Dermis microvascular lymphatic vessel endothelial cell (primary cell): ENCODE data around the gene PDE1C. TPM values are rescaled to one million over a fixed set of nuclear protein-coding genes. Genes with fewer than 3 reads are reported as not detected.
A peak's percentile ranks its signal among the peaks of the same experiment; 100 is the strongest.

Experiments
- DNase-seq, 2 donors: peaks; one replicate each; pipeline versions ENCODE4 v3.0.0 to v3.0.0-alpha.2; 2010; ENCODE audit warnings: low read depth in 2 of 2
- total RNA-seq: library from RNA; depleted of rRNA; stranded (reverse); fragments of >200 nt; gene quantifications from 2 replicates; pipeline ENCODE4 v1.2.1, GENCODE V29; 2014

PDE1C gene
- total RNA-seq, 1 donor from 2014 or later = 0.13 TPM

DNA sequence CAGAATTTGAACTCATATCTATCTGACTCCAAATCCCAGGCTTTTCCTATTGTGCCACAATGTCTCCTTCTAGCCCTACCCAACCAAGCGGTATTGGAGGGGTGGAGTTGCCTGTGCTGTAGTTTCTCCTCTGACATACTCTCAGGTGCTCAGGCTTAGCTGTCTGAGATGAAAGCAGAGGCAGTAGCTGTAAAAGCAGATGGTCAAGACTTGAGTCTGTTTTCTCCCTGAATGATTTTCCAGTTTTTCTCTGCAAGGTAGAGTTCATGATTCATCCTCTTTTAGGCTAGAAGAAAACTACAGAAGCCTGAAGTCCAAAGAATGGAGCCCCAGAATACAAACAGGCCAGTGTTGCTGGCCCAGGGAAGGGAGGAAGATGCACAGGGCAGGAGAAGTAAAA, 130.0 kb downstream of the PDE1C start:
- no peak for DNase-seq

DNA sequence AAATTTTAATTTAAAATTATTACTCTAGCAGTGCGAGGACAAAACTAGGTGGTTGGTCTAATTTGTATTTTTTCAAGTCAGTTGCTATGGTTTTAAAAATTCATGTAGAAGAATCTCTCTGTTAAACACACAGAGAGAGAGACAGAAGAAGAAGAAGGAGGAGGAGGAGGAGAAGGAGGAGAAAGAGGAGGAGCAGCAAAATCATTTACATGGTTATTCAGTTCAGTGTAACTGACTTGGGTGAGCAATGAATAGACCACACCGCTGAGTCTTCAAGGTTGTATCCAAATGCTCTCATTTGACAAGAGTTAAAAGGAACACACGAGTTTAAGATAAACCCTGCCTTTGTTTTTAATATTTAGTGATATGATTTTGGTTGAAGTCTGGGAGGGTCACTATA, 131.1 kb downstream of the PDE1C start:
- DNase-seq = no peak

DNA sequence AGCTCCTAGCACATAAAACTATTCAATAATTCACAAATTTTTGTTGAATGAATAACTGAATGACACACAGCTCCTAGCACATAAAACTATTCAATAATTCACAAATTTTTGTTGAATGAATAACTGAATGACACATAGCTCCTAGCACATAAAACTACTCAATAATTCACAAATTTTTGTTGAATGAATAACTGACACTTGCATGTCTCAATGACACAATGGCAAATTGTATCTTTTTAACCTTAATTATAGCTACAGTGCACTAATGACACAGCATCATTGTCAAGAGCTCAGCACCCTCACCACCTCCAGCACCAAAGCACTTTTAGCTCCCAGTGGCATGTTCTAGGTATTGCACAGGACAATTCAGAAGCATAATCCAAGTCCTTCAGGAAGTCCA, 131.6 kb downstream of the PDE1C start:
- DNase-seq = no peak

DNA sequence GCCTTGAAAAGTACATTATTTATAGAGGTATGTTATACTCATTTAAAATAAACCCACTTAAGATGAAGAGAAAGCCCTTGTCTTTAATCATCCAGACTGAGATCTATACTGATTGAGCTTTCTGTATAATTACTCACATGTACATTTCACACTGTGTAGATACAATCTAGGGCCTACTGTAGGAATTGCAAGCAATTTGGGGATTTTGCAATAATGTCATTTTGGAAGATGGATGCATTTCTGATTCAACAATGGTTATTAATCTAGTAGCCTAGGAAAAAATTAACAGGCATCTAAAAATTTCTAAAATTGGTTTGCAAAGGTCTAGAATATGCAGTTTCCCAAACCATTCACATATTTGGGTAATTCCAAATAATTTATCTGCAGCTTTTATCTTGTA, 132.2 kb downstream of the PDE1C start:
- no peak for DNase-seq

DNA sequence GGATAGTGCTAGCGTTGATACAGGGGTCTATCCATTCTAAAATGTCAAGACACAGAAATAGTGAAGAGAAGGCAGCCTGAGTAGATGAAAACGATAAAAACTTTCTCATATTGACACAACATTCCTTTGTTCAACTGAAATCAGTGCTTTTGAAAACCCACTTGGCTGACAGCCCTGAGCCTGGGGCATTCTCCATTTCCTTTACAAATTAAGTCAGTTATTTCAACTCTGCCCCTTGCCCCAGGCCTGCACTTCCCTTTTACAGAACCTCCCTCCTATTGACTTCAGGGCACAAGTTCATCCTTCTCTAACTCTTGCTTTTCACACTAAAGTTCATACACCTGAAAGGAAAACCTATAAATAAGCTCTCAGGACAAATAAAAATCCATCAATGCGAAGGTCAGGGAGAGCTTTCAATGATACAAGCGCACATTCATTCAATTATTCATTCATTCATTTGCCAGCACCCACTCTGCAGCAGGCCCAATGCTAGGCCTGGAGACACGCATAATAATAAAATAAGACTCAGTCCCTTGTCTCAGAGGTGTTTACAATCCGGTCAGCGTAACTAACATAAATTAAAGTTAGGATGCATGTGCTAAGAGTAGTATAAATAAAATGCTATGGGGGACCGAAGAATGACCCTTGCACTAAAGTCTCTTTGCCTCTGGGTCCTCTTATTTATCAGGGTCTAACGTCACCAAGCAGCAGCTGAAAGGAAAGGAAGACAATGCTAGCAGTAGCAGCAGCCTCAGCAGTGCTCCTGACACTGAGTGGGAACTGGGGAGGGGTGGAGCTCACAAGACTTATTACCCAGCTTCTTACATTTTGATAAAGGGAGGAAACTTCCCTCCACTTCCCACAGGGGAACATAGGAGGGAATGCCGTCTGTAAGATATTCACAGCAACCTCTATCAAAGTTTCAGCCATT, 134.8 kb downstream of the PDE1C start:
- DNase-seq = peak in 1 of 2 donors; percentile 5

DNA sequence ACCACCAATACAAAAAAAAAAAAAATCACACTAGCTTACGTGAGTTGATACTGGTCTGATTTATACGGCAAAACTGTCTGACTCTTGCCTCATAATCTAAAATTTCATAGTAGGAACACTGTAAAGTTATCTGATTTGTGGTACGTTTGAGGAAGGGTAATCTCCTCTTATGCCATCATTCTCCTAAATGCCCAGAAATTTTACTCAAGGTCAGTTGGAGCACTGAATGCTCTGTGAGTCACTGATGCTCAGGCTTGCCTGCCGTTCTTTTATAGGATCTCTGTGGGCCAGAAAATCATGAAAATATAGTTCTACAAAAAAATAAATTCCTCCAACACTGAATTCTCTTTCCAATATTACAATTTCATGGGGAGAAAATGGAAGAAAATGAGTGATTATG, 135.7 kb downstream of the PDE1C start:
- DNase-seq = no peak

DNA sequence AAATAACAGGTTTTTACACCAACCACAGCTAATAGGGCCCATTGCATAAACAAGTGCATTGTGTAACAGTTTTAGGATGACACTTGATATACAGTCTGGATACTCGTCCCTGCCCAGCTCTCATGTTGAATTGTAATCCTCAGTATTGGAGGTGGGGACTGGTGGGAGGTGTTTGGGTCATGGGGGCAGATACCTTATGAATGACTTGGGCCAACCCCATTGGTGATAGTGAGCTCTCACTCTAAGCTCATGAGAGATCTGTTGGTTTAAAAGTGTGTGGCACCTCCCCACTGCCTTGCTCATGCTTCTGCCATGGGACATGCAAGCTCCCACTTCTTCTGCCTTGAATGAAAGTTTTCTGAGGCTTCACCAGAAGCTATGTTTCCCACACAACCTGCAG, 136.7 kb downstream of the PDE1C start:
- no peak for DNase-seq

DNA sequence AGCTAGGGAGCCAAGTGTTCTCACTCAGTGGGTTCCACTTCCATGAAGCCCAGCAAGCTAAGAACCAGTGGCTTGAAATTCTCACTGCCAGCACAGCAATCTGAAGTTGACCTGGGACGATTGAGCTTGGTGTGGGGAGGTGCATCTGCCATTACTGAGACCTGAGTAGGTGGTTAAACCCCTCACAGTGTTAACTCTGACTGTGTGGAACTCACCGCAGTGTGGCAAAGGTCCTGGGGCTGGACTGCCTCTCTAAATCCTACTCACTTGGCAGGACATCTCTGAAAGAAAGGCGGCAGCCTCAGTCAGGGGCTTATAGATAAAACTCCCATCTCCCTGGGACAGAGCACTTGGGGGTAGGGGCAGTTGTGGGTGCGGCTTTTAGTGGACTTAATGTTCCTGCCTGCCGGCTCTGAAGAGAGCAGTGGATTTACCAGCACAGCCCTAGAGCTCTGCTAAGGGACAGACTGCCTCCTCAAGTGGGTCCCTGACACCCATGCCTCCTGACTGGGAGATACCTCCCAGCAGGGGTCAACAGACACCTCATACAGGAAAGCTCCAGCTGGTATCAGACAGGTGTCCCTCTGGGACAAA, 143.1 kb downstream of the PDE1C start:
- no peak for DNase-seq

DNA sequence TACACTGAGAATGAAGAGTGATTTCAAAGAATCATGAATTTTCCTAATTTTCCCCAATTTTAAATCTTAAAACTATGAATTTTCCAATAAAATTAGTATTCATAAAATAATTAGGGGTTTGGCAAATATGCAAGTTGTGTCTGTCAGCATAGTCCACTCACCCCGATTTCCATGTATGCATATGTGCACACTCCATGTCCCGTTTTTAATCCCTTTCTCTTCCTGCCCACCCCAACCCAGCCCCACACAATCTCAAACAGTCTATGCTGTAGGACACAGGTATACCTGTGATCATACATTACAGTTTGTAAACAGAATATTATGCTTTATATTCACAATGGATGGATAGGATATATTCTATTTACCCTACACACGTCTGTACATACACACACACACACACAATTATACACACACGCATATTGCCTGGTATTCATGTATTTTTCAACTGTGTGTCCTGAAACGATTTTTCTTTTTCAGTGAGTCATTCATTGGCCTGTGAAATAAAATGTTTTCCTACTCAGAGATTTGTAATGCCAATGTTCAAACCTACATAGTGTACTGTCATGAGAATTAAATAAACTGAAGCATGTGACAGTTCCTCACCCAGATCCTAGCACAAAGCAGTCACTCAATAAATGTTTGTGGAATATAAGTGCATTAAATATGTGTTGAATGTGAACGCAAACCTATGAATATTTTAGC, 144.3 kb downstream of the PDE1C start:
- DNase-seq = no peak

DNA sequence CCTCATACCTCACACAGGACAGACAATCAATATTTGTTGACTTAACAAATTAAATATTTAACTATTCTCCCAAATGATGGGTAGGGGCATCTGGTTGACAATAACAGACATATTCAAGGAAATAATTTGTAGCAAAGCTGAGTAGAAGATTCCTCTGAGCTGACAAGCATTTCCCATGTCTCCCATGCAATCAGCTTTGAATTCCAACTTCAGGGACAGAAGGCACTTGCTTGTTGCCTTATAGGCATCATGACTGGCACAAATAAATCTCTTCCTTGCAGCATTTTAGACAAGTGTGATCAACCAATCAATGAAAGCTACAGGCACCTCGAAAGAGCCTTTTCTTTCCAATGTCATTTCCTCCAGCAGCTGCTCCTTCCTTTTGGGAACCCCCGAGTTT, 146.0 kb downstream of the PDE1C start:
- no peak for DNase-seq

DNA sequence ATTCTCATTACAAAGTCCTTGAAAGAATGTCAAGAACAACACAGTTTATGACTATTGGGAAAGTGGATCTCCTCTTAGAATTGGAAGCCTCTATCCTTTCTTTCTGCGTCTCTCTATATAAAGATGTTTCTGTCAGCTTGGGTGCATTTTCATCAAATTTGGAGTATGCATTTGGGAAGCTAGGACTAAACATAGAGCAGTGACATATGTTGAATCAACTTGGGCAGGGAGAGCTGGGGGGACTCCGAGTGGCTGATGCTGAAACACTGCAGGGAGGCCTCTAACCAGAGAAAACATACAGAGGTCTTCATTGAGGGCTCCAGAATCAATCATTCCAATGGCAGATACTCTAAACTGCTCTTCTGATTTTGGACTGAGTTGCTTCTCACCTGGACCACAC, 147.4 kb downstream of the PDE1C start:
- no peak for DNase-seq

DNA sequence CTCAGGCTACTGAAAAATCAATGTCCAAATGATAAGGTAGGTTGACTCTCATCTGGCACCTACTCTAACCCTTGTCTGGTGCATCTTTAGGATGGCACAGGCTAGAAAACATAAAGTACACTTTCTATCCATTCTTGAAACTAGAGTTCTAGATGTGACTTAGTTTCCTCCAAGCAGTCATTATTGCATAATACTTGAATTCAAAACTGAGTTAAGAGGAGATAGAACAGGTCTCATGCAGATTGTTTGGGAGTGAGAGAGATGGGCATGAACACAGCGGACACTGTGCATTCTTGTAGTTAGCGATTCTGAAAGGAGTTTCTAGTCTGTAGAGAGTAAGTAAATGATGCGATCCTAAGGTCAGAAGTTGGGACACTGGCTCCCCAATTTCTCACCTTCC, 149.2 kb downstream of the PDE1C start:
- DNase-seq = no peak

DNA sequence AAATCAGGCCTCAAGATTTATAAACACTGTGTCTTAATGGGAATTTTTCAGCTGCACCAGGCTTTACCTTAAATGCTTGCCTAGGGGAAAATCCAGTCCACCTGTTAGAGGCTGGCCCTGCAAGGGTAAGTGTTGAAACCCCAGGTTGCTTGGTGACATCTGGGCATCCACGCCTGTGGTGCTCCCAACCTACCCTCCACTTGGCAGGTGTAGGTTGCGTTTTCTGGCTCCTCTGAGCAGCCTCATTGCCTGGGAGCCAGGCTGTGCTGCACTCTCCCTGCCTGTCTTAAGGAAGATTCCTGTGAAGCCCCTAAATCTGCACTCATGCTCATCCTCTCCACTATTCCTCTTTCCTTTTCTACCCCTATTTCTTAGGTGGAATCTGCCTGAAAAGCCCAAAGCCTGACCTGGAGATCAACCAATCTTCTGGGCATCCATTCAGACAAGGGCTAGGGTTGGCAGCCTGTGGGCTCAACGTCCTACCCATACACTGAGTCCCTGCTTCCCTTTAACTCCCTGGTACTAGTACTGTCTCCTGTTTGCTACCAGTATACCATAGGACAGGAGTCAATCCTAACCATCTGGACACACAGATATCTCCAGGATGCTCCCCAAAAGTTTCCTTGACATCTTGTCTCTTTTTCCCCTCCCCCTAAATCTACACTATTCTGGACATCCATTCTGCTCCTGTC, 150.4 kb downstream of the PDE1C start:
- no peak for DNase-seq

DNA sequence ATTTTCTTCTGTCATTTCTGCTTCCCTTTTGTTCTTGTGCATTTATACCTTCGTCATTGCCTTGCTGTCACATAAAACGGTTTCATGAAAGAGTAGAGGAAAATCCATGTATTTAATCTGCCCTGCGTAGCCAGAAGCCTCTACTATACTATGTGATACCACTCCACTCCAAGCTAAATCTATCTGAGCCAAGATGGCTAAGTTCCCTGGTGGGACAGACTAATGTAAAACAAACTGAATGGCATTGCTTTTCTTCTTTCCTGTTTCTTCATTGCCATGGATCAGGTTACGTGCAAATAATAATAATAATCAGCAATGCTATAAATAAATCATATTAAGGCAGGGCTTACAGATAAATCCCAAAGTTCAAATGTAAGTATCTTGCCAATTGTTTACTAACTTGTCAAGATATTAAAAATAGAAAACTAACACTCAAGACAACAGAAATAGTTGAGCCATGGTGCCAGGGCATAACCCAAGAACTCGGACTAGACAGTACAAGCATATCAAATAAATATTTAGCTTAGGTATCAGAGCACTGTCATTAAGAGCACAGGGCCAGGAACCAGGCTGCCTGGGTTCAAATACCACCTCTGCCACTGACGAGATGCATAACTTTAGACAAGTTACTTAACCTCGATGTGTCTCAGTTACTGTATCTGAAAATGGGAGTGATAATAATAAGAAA, 151.4 kb downstream of the PDE1C start:
- DNase-seq = no peak

DNA sequence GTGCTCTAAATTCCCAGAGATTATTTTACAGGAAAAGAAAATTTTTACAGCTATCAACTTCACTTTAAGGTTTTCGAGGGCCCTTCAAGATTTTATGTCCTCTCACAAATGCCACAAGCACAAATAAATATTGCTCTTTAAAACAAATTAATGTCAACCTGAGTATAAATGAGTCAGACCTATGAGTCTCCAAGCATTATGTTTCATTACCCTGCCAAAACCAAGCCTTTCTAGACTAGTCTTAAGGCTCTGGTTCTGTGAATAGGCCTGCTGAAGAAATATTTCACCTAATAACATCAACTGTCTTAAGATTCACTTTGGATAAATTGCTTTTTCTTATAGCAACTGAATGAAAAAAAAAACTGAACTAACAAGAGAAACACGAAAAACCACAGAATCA, 153.0 kb downstream of the PDE1C start:
- DNase-seq = no peak

DNA sequence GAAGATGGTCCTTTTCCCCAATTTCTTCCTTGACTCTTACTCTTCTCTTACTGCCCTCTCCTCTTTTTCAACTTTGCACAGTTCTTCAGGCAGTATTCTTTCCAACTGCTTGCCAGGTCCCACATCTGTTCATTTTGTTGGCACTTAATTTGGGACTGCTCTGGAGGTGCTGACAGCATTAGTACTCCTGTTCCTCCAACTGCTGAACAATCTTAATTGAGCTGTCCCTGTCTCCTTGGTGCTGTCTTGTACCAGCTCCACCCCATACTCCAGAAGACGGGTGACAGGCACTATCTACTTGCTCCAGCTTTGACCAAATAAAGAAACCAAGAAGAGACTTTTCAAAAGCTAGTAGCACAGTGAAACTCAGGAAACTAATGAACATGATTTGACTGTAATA, 160.0 kb downstream of the PDE1C start:
- no peak for DNase-seq

DNA sequence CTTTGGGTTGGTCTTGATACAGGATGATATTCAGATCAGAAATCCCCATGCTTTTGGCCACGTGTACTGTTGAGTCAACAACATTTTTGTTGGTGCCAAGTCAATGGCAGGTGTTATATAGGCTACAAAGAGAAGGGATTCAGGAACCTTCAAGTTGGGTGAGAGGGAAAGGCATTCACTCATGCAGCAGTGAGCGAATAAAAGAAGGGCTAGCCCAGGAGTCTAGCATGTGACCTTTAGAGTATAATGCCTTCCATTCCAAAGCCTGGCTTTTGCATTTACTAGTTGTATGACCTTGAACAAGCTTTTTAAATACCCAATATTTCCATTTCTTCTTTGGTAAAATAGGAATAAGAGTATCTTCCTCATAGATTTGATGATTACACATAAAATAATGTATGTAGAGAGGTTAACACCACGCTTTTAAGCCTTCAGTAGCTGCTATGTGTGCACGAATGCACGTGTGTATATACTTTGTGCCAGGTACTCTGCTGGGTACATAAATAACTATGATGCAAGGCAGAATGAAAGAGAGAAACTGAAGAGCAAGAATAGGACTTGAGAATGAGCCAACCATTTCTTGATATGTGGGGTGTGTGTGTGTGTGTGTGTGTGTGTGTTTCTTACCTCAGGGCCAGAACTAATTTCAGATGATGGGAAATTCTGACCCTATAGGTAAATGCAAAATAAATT, 163.6 kb downstream of the PDE1C start:
- no peak for DNase-seq

DNA sequence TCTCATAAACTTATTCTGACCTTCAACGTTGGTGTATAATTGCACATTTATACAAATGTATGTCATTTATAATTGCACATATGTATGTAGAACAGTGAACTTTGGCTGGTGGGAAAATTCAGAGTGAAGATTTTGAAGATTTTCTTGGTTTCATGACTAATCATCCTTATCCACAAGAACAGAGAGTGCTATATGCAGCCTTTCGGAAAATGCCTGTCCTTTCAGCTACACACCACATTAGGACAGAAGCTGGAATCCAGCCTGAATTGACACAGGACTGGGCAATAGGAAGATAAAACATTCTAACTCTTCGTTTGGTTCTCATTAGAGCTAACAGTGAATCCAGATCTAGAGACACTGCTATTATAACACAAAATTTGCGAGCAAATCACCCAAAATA, 166.2 kb downstream of the PDE1C start:
- no peak for DNase-seq

DNA sequence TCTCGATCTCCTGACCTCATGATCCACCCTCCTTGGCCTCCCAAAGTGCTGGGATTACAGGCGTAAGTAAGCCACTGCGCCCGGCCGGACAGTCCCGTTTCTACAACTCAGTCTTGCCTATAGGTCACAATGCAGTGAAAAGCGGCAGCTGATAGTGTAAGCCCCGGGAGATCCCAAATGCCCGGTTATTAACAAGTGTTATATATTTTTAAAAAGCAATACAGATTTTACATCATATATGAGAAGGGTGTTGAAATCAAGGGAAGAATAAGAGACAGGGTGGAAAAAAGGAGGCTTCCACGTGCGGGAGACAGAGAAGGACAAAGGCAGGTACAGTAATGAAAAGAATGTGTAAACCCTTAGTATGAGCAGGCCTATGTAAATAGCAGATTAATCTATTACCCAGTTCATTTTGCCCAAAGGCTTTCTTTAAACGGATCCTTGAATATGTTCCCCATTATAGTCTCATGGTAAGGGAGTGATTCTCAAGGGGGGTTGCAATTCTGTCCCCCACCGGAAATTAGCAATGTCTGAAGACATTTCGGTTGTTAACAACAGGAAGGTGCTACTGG, 170.8 kb downstream of the PDE1C start:
- no peak for DNase-seq

DNA sequence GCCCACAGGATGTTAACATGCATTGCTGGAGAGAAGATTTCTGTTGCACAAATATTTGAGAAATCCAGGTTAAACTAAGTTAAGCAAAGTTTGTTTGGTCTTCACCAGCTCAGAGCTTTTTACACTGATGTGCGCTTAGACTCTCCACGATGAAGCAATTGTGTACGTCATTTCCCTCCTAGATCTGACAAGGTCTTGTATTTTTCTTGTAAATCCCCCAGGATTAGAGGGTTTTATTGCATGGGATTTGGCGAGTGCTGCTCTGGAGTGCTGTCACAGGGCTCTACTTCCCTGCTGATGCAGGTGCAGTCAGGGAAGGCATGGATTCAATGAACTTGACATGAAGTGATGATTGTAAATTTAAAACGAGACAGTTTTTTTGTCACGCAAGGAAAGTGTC, 173.3 kb downstream of the PDE1C start:
- no peak for DNase-seq
